Measurements from ENCODE around the gene NDFIP1. TPM values are rescaled to one million over a fixed set of nuclear protein-coding genes. Genes with fewer than 3 reads are reported as not detected.
"Not testable (repeated sequence)": the region's sequence is repeated elsewhere in the genome, so short reads cannot be mapped to it uniquely, and the experiment has no call there.

Gene NDFIP1
- 69.7 TPM for total RNA-seq

DNA sequence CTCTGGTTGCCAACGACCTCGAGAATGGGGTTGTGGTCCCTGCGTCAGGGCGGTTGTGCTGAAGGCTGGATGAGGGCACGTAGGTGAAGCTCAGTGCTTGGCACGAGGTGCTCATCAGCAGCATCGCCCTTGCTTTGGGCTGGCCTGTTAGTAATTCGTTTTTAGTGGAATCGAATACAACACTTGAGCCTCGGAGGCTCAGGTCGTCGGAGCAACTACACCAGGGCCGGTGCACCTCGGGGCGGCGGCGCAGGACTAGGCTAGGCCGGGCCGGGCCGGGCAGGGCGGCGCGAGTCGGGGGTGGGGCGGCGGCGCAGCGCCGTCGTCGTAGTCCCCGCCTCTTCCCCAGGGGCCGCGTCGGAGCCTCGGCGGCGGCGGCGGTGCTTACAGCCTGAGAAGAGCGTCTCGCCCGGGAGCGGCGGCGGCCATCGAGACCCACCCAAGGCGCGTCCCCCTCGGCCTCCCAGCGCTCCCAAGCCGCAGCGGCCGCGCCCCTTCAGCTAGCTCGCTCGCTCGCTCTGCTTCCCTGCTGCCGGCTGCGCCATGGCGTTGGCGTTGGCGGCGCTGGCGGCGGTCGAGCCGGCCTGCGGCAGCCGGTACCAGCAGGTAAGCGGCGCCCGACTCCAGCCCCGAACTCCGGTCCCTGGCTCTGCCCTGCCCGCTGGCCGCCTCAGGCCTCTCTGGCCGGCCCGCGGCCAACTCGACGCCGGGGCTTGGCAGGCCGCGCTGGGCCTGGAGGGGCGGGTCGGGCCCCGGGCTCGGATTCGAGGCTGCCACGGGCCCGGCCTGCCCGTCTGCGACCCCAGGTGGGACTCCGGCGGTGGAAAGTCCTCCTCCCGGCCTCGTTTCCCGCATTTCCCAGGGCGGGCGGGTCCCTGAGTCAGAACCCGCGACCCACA, at the start of gene NDFIP1:
Gene NDFIP1, plus strand, starts transcription at position 348 of the 899 bp plus-strand sequence. Its CDS starts 196 bp downstream, at position 544.
- DNase-seq (ENCODE audit: low read depth in 2 of 3, low spot score in 2 of 3), result peak; percentile 73 to 82 (median 82)

- no peak for DNase-seq (ENCODE audit: low read depth in 2 of 3, low spot score in 2 of 3)
Observed at GRCh38 chr5:142059304-142059940, 49.2 kb upstream of the NDFIP1 start.

- DNase-seq (ENCODE audit: low read depth in 2 of 3, low spot score in 2 of 3), result no peak
Observed at GRCh38 chr5:142063376-142063775, 45.2 kb upstream of the NDFIP1 start.

GRCh38 chr5:142063878-142064331, 44.7 kb upstream of the NDFIP1 start:
- DNase-seq (ENCODE audit: low read depth in 2 of 3, low spot score in 2 of 3), result peak in 2 of 3 donors; percentile 24 to 62

GRCh38 chr5:142065273-142065672, 43.3 kb upstream of the NDFIP1 start:
- DNase-seq (ENCODE audit: low read depth in 2 of 3, low spot score in 2 of 3), result peak in 1 of 3 donors; percentile 9

DNA sequence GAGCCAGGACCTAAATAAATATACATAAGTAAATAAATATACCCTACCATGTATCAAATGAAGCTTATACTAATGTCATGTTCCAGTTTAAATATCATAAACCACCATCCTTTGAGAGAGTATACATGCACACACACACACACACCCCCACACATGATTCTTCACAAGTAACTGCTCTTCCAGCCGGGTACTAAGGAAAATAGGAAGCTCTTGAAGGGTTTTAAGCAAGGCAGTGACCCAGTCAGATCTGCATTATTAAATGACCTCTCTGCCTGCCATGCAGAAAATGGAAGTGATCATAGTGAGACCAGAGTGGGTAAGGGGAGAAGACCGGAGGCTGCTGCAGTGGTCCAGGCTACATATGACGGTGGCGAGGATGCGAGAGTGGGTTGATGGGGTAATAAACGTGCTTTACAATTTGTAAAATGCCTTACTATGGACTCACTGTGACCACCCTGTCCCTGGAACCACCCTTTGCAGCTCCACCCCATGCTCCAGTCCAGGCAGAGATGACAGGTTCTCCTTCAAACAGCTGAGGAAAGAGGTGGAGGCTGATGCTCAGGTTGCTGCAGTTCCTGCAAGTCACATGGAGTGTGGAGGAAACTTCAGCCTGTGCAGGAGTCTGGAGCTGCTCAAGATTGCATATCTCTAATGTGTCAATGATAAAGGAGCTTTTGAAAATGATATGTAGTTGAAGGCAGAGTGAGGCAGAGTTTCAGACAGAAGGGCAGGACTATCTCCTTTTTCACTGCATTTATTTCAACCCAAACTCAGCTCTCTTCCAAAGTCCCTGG, 38.8 kb upstream of the NDFIP1 start:
- DNase-seq (ENCODE audit: low read depth in 2 of 3, low spot score in 2 of 3), result no peak

- DNase-seq (ENCODE audit: low read depth in 2 of 3, low spot score in 2 of 3), result no peak
Observed at GRCh38 chr5:142070734-142071133, 37.8 kb upstream of the NDFIP1 start.

DNA sequence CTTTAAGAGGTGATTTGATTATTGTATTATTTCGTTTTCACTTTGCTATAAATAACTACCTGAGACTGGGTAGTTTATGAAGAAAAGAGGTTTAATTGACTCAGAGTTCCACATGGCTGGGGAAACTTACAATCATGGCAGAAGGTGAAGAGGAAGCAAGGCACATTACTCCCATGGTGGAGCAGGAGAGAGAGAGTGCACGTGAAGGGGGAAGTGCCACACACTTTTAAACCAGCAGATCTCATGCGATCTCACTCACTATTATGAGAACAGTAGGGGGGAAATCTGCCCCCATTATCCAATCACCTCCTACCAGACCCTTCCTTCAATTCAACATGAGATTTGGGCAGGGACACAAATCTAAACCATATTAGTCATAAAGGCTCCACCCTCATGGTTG, 36.1 kb upstream of the NDFIP1 start:
- peak in 1 of 3 donors; percentile 32 for DNase-seq (ENCODE audit: low read depth in 2 of 3, low spot score in 2 of 3)

DNA sequence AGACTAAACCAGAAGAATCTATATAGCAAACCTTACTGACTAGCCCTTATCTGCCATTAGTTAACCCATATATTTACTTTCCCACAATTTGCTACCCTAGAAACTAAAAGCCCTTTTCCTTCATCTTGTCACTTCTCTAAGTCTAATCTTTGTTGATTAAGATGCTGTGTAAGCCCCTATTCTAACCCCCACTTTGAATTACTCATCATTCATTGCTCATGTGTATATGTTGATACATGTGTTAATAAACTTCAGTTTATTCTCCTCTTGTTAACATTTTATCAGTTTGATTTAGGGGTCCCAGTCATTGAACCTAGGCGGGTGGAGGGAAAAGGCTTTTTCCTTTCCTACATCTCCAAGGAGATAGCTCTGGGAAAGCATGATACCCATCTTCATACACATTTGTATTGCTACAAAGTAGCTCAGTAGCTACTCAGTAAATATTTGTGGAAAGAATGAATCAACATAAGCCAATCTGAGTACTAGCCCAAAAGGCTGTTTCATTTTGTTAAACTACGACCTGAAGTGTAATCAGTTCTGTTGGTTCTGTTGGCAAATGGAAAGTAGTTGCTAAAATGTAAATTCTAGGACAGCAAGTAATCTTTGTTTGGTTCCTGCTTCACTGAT, 35.1 kb upstream of the NDFIP1 start:
- no peak for DNase-seq (ENCODE audit: low read depth in 2 of 3, low spot score in 2 of 3)

DNA sequence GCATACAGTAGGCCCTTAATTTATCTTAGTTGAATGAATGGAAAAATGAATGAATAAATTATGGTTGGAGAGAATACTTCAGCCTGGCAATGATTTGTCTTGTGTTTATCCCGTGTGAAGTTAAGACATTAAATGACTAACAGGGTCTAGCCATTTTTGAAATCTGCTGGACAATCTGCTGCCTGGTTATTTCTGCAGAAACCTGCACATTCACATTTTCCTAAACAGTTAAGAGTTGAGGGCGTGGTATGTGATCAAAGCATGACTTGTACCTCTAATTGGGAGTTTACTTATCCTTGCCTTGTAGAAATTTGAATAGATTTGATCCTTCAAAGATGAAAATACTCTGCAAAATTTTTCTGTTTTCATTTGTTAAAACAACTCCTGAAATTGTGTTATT, 34.6 kb upstream of the NDFIP1 start:
- no peak for DNase-seq (ENCODE audit: low read depth in 2 of 3, low spot score in 2 of 3)

DNA sequence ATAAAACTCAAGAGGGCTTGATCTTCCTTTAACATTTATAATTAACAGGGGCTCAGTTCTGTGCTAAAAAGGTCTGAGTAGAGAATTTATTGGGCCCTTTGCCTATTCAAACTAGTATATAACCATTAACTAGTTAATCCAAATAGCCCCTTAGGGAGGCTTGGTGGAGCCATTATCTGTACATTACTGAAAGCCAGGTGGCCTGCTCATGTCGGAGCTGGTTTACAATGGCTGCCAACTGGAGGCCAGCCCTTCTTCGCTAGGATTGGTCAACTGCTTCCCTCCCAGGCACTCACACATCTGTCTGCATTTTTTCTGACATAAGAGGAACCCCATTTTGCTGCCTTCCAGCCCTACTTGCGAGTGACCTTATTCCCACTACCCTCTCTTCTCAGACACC, 30.4 kb upstream of the NDFIP1 start:
- DNase-seq (ENCODE audit: low read depth in 2 of 3, low spot score in 2 of 3), result no peak

GRCh38 chr5:142078706-142079105, 29.9 kb upstream of the NDFIP1 start:
- no peak for DNase-seq (ENCODE audit: low read depth in 2 of 3, low spot score in 2 of 3)

- DNase-seq (ENCODE audit: low read depth in 2 of 3, low spot score in 2 of 3), result no peak
Observed at GRCh38 chr5:142079306-142079721, 29.3 kb upstream of the NDFIP1 start.

DNA sequence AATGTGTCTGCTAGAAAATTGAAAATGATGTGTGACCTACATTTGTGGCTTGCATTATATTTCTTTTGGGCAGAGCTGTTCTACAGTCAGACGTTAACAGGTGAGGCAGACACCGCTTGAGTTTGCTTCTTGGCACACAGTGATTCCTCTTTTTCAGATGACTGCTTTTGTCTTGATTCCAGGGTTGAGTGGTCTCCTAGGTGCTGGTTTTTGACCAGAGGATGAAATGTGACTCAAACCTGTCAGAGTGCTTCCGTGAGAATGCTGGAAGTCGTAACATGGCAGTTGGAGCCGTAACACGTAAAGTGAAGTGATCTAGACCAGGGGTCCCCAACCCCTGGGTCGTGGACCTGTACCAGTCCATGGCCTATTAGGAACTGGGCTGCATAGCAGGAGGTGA, 28.3 kb upstream of the NDFIP1 start:
- DNase-seq (ENCODE audit: low read depth in 2 of 3, low spot score in 2 of 3), result no peak

GRCh38 chr5:142082182-142082781, 26.3 kb upstream of the NDFIP1 start:
- DNase-seq (ENCODE audit: low read depth in 2 of 3, low spot score in 2 of 3), result no peak

- no peak for DNase-seq (ENCODE audit: low read depth in 2 of 3, low spot score in 2 of 3)
Observed at GRCh38 chr5:142086229-142086628, 22.4 kb upstream of the NDFIP1 start.

DNA sequence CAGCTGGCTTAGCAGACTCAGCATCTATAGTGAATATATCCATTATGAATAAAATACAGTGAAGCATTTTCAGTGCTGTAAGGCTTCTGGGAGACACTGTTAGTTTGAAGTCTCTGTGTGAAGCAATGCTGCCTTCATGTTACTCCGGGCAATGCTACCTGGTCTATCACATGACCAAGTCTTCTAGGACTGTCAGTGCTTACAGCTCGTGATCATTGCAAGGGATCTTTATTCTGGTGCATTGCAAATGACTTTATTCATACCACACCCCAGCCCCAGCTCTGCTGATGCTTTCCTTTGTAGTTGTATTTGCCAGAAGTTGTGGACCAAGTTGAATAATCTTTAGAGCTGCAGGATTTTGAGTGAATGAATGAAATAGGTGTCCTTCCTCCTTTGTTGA, 21.9 kb upstream of the NDFIP1 start:
- no peak for DNase-seq (ENCODE audit: low read depth in 2 of 3, low spot score in 2 of 3)

DNA sequence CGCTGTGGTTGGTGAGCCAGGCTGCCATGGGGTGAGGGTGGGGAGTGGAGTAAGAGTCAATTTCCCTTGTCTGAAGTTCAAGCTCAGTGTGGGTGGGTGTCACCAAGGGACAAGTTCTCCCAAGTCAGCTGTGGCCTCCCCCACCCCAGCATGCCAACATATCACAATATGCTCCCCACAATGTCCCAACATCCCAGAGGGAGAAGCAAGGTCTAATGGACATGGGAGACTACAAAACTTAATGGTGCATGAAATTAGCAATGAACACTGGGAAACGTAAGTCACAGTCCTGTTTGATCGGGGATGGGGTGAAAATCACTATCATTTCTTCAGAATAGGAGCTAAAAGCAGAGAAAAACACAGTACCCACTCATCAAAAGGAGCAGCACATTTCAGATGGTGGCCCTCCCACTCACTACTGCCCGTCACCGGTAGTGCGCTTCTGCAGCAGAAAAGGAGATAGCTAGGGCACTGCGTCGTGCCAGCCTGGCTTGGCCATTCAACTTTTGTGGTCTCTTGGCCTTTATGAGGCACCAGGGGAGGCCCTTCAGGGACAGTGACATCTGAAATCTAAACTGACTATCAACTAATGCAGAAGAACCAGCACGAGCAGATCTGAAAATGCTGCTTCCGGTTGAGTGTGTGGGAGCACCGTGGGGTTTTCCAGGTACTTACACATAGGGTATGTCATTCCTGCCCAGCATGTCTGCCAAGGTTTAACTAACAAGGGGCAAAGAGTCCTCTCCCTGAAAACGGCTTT, 20.5 kb upstream of the NDFIP1 start:
- DNase-seq (ENCODE audit: low read depth in 2 of 3, low spot score in 2 of 3), result no peak

GRCh38 chr5:142088855-142089479, 19.6 kb upstream of the NDFIP1 start:
- DNase-seq (ENCODE audit: low read depth in 2 of 3, low spot score in 2 of 3), result not testable (repeated sequence)
